Measurements from ENCODE around the gene WWTR1. TPM values are rescaled to one million over a fixed set of nuclear protein-coding genes. Genes with fewer than 3 reads are reported as not detected.

WWTR1 gene
- total and polyA plus RNA-seq, 2 of the 4 experiments (the other 2 are of a cell fraction): 38.9 to 65.3 TPM

GRCh38 chr3:149630806-149631205 is 27.0 kb downstream of the WWTR1 start:
- H3K14ac ChIP-seq (replicated peaks; ENCODE audit: low read depth, low read length): no peak overlapping the region
- dilution Hi-C loops (cut with HindIII; ENCODE audit: low sequenced_read_pairs, unreplicated experiment) (no loop called here), in situ Hi-C loops (cut with MboI; ENCODE audit: low sequenced_read_pairs) (no loop called here), intact Hi-C loops (cut with micrococcal nuclease) (no loop called here)
- H4K5ac ChIP-seq (ENCODE audit: low read depth, low read length): no peak overlapping the region
- no peak overlapping the region for H4K8ac ChIP-seq (ENCODE audit: low read depth in 2 of 2, low read length in 2 of 2)
- no peak overlapping the region for H2AK9ac ChIP-seq (replicated peaks; ENCODE audit: low read depth, low read length, poor library complexity)
- peaks cover 31% of the 10 kb centered on the region for H3K9me1 ChIP-seq (ENCODE audit: insufficient read depth, low read length)
- H3K27ac ChIP-seq (ENCODE audit: insufficient read depth, low read length): no peak overlapping the region
- H2BK120ac ChIP-seq (ENCODE audit: low read depth, low read length): no peak overlapping the region
- no peak overlapping the region for H3K23ac ChIP-seq (ENCODE audit: low read depth, low read length)
- no peak overlapping the region for H2BK5ac ChIP-seq (ENCODE audit: low read depth, low read length, poor library complexity, severe bottlenecking)
- no peak overlapping the region for H3K9ac ChIP-seq (ENCODE audit: low read depth, low read length)
- H3K27me3 ChIP-seq (ENCODE audit: control insufficient read depth, insufficient read depth, low read length): no peaks in the 10 kb centered on the region
- no peak overlapping the region for H2BK15ac ChIP-seq (ENCODE audit: low read depth, low read length)
- peaks cover 46 to 88% of the 10 kb centered on the region in 2 experiments for H3K79me1 ChIP-seq (ENCODE audit: low read depth in 1 of 2, low read length in 2 of 2)
- peaks cover 87% of the 10 kb centered on the region for H4K20me1 ChIP-seq (ENCODE audit: insufficient read depth, low read length)
- no peak overlapping the region for H3K18ac ChIP-seq (ENCODE audit: low read depth, low read length)
- no peaks in the 10 kb centered on the region for H3K9me3 ChIP-seq (ENCODE audit: control insufficient read depth, insufficient read depth, low read length)
- no peak overlapping the region for H4K91ac ChIP-seq (ENCODE audit: insufficient read depth, low read depth, low read length)
- ATAC-seq (ENCODE audit: low read depth): no peak
- TF ChIP-seq, protein P1, sequence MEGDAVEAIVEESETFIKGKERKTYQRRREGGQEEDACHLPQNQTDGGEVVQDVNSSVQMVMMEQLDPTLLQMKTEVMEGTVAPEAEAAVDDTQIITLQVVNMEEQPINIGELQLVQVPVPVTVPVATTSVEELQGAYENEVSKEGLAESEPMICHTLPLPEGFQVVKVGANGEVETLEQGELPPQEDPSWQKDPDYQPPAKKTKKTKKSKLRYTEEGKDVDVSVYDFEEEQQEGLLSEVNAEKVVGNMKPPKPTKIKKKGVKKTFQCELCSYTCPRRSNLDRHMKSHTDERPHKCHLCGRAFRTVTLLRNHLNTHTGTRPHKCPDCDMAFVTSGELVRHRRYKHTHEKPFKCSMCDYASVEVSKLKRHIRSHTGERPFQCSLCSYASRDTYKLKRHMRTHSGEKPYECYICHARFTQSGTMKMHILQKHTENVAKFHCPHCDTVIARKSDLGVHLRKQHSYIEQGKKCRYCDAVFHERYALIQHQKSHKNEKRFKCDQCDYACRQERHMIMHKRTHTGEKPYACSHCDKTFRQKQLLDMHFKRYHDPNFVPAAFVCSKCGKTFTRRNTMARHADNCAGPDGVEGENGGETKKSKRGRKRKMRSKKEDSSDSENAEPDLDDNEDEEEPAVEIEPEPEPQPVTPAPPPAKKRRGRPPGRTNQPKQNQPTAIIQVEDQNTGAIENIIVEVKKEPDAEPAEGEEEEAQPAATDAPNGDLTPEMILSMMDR (conservative IDR thresholded peaks at IDR 0.05; ENCODE audit: low read depth, low read length): no peak
- peaks cover 16% of the 10 kb centered on the region for H3K4me1 ChIP-seq (ENCODE audit: control insufficient read depth, insufficient read depth, low read length)
- ChIA-PET POLR2A (ENCODE audit: unreplicated experiment) (no interaction called here), CTCF (no interaction called here)
- no peak overlapping the region for H3K56ac ChIP-seq (ENCODE audit: extremely low read depth, insufficient read depth, low read length)
- no peak overlapping the region for H2AFZ ChIP-seq (replicated peaks; ENCODE audit: low read length, poor library complexity)
- no peak overlapping the region for H3K4me2 ChIP-seq (ENCODE audit: low read depth, low read length)
- no TSS peak for BruUV-seq (replicated peaks)
- peaks cover 11% of the 10 kb centered on the region for H3K36me3 ChIP-seq (ENCODE audit: control insufficient read depth, insufficient read depth, low read length)
- no peak overlapping the region for H3K4me3 ChIP-seq (ENCODE audit: insufficient read depth, low read depth, low read length)
- no CpG with 5 or more reads among the region's 1 CpG for WGBS, 2 experiments (ENCODE audit: extremely low coverage in 2 of 2, insufficient read length in 1 of 2)
- no peak for DNase-seq
- no peak overlapping the region for H2AK5ac ChIP-seq (ENCODE audit: low read depth, low read length)
- H3K4ac ChIP-seq (ENCODE audit: low read depth, low read length): no peak overlapping the region
- H2BK20ac ChIP-seq (ENCODE audit: low read depth, low read length): no peak overlapping the region

Data from IMR-90 (cell line).